GM18873 (cell line): Measurements from ENCODE around the gene ATP7A.
"Not testable (repeated sequence)": the region's sequence is repeated elsewhere in the genome, so short reads cannot be mapped to it uniquely, and the experiment has no call there.

Source experiments
- ATAC-seq: cut with Tn5 transposase; IDR thresholded peaks from one replicate; pipeline ENCODE4 v1.9.1; 2021; ENCODE audit warnings: mild to moderate bottlenecking, moderate library complexity, moderate number of reproducible peaks; ENCODE audit not compliant: unreplicated experiment, low FRiP score

The ATP7A gene

GRCh38 chrX:77938083-77938680 lies 27.7 kb downstream of the ATP7A start:
- ATAC-seq, result no peak

- ATAC-seq, result not testable (repeated sequence)
Observed at GRCh38 chrX:77945031-77945430, 34.5 kb downstream of the ATP7A start.

- no peak for ATAC-seq
Observed at GRCh38 chrX:77945910-77946545, 35.5 kb downstream of the ATP7A start.

GRCh38 chrX:77946571-77946970 lies 36.1 kb downstream of the ATP7A start:
- ATAC-seq, result no peak

- no peak for ATAC-seq
Observed at GRCh38 chrX:77949840-77950239, 39.3 kb downstream of the ATP7A start.

- no peak for ATAC-seq
Observed at GRCh38 chrX:77952173-77952572, 41.7 kb downstream of the ATP7A start.

- no peak for ATAC-seq
Observed at GRCh38 chrX:77953302-77953701, 42.8 kb downstream of the ATP7A start.

- ATAC-seq, result no peak
Observed at GRCh38 chrX:77953708-77954107, 43.2 kb downstream of the ATP7A start.

- no peak for ATAC-seq
Observed at GRCh38 chrX:77960567-77960966, 50.1 kb downstream of the ATP7A start.

- no peak for ATAC-seq
Observed at GRCh38 chrX:77961063-77961462, 50.6 kb downstream of the ATP7A start.

GRCh38 chrX:77962068-77962902 lies 51.8 kb downstream of the ATP7A start:
- ATAC-seq, result no peak

GRCh38 chrX:77966361-77966760 lies 55.9 kb downstream of the ATP7A start:
- no peak for ATAC-seq

GRCh38 chrX:77967631-77968030 lies 57.1 kb downstream of the ATP7A start:
- no peak for ATAC-seq

- ATAC-seq, result no peak
Observed at GRCh38 chrX:77969538-77969937, 59.0 kb downstream of the ATP7A start, which contains the start of gene PGAM4. PGAM4 (minus strand) TSS chrX:77969638; CDS start chrX:77969638, 0 bp downstream.

- no peak for ATAC-seq
Observed at GRCh38 chrX:77975755-77976154, 65.3 kb downstream of the ATP7A start.

- no peak for ATAC-seq
Observed at GRCh38 chrX:77977095-77977494, 66.6 kb downstream of the ATP7A start.

GRCh38 chrX:77977518-77977917 lies 67.0 kb downstream of the ATP7A start:
- no peak for ATAC-seq

- ATAC-seq, result no peak
Observed at GRCh38 chrX:77979870-77980269, 69.4 kb downstream of the ATP7A start.

GRCh38 chrX:78011846-78012245 lies 101.4 kb downstream of the ATP7A start:
- ATAC-seq, result no peak

GRCh38 chrX:78019586-78020483 lies 109.3 kb downstream of the ATP7A start:
- no peak for ATAC-seq
